MV-4-11 (cell line): ENCODE data around the gene STOML3.
"Not testable (repeated sequence)": the region's sequence is repeated elsewhere in the genome, so short reads cannot be mapped to it uniquely, and the experiment has no call there.

ENCODE experiments used
- DNase-seq: peaks from one replicate; lab custom pipeline; 2025; lab: John Stamatoyannopoulos, UW

Gene STOML3

GRCh38 chr13:38990693-38991092, at the start of gene STOML3:
TSS of gene STOML3 (minus strand) at chr13:38990831. CDS start at chr13:38990721, 110 bp downstream.
- DNase-seq = no peak

DNA sequence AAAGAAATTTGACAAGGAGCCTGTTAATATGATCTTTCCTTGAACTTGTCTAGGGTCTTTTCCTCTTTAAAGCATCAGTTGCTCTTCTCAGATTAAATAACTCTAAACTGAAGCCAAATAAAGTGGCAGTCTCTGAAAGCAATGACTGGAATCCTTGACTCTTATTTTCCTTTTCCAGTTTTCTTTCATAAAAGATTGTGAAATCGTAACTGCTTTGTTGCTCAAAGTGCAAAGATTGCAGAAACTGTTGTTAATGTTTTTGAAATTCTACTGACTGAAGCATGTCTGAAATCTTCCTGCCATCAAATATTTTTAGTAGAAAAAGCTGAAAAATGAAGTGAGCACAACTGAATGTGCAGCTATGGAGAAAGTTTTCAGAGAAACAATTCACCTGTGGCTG, 49.6 kb upstream of the STOML3 start:
- DNase-seq = peak; percentile 26

DNA sequence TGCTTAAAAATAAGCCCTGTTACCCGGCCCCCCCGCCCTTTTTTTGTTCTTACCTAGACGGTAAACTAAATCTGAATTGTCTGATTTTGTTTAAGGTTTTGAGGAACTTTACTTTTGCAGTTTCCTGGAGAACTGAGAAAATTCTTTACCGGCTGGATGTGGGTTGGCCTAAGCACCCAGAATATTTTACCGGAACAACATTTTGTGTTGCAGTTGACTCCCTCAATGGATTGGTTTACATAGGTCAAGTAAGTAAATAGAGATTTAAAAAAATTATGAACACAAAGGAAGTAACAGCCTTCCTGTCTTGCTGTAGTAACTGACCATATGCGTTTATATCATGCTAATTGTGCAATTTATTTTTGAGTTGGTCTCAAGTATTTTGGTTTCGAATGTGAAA, 48.4 kb upstream of the STOML3 start:
- peak; percentile 49 for DNase-seq

GRCh38 chr13:39038569-39039030, 48.0 kb upstream of the STOML3 start:
- DNase-seq = no peak

DNA sequence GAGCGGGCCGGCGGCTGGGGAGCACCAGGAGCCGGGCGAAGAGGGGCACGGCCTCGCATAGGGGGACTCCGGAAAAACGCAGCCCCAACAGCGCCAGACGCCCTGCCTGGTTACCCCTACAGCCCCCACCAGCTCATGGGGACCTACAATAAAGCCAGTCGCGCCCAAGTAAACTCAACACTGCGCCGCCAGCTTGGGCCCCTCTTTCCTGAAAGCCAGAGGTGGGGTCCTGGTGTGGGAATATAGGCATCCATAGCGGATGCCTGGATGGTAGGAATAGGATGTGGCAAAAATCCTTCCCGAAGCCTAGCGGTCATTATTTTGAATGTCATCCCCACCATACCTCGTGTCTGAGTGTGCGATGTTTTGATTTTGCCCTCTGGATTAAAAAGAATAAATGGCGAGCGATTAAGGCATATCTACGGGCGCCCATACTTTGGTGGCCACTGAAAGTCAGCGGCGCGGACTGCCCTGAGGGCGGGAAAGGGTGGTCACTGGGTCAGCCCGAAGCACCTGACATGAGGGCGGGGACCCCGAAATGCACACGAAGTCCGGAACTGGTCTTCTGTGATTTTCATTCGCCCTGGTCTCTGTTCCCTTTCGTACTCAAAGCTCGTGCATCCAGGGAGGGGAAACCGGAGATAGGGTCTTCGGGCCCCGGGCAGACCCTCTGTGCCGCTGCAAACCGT, 47.4 kb upstream of the STOML3 start, which contains the start of the genes NHLRC3 and PROSER1:
NHLRC3 (plus strand) TSS at position 577 of the 689 bp plus-strand sequence. CDS start 184 bp downstream, outside the sequence.
PROSER1 (minus strand) TSS at position 210 of the 689 bp plus-strand sequence. CDS start 847 bp downstream, outside the sequence.
- peak; percentile 79 for DNase-seq

GRCh38 chr13:39037410-39037879, 46.8 kb upstream of the STOML3 start:
- DNase-seq = no peak

DNA sequence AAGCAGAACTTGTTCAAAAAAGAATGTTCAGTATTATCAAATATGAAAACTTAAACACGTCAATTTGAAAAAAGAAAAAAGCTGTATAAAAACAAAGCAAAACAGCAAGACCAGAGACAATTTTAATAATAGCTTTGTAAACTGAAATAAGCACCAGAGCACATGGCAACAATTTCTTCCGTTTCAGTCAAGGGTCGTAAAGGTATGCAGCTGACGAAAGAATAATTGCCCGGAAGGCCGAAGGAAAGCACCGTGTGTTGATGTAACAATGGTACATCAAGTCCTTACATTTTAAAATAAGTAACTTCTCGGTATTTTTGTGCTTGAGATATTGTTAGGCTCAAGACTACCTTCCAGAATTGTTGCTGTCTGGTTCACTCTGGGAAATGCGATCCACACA, 45.6 kb upstream of the STOML3 start:
- DNase-seq = no peak

DNA sequence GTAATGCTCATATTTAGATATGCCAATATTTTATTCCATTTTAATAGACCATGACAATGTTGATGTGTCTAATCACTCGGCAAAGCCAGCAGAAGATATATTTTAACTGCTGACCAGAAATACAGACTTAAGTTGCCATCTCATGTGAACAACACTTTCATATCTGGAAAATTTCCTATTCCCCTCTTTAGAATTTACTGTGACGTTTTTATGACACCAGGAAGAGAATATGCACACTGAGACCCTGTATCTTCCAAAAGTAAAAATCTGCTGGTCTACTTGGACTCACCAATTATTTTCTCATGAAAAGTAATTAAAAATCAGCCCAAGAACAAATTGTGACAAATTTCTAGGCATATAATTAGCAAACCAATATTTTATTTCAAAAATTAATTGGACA, 45.2 kb upstream of the STOML3 start:
- no peak for DNase-seq

- DNase-seq = no peak
Observed at GRCh38 chr13:39035204-39035603, 44.6 kb upstream of the STOML3 start.

GRCh38 chr13:39034085-39034484, 43.5 kb upstream of the STOML3 start:
- no peak for DNase-seq

GRCh38 chr13:39032150-39032549, 41.5 kb upstream of the STOML3 start:
- no peak for DNase-seq

DNA sequence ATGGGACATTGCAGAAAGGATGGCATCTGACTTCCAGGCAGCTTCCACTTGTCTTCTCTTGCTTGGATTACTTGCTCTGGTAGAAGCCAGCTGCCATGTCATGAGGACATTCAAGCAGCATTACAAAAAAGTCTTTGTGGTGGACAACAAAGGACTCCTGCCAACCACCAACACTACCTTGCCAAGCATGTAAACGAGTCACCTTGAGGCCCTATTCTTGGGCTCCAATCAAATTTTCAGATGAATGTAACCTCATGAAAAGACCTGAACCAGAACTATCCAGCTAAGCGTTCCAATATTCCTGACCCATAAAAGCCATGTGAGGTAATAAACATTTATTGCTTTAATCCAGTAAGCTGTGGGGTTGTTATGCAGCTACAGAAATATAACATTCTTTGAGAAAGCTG, 34.8 kb upstream of the STOML3 start:
- no peak for DNase-seq

GRCh38 chr13:39023761-39024160, 33.1 kb upstream of the STOML3 start:
- no peak for DNase-seq

- DNase-seq = no peak
Observed at GRCh38 chr13:39023316-39023715, 32.7 kb upstream of the STOML3 start.

GRCh38 chr13:39020853-39021462, 30.3 kb upstream of the STOML3 start:
- DNase-seq = no peak

DNA sequence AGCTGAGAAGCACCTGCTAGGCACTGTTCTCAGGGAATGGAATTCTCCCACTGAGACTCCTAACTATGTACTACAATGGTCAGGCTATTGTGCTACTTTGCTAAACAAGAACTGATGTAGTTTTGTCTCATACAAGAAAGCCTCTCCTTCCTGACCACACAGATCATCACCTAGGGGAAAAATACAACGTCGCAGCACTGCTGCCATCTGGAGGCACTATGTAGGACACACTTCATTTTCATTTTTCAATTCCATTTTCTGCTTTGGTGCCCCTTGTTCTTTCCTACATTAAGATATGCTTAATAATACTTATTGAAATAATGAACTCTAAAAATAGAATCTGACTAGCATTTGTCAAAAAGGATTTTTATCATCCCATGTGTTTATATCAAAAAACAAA, 26.2 kb upstream of the STOML3 start:
- DNase-seq = peak; percentile 9

DNA sequence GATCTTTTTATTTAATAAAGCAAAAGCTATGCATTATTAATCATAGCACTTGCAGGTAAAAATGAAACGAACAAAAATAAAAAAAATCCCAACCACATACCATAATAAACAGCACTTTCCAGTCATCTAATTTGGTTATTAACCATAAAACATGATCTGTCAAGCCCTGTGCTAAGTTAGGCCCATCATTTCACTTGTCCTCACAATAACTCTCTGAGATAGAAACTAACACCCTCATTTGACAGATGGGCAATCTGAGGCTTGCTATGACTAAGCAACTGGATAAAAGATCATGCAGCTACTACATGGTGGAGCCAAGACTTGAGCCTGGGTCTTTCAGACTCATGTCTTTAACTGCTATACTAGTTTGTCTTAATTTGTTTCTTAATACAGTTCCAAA, 25.5 kb upstream of the STOML3 start:
- DNase-seq = no peak

DNA sequence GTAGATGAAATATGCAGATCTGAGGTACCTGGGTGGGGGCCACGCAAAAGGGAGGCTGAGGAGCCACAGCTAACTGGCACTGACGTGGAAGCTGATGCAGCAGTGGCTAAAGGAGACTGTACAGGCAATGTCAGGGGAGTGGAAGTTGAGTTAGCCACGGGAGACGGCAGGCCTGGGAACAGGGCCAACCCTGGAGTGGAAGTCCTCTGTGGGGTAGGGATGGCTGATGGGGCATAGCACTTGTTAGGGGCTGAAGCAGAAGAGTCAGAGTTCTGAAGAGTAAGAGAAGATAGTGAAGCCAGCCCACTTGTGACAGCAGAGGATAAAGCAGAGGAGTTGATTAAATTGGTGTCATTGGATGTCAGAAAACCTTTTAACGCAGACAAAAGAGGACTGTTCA, 22.8 kb upstream of the STOML3 start:
- no peak for DNase-seq

DNA sequence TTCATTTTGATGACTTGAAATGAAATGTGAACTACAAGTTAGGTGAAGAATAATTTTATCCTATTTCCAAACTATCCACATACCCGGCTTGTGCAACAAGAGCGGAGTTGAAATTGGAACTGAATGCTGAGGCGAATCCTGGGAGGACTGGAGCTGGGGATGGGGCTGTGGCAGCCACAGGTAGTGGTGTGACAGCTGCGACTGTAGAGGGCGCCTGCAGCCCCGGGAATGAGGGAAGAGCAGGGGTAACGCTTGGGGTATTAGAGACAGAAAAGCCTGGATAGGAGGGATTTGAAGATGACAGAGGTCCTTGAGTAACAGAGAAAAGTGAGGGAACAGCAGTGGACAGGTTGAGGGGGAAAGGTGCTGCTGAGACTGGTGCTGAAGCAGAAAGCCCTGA, 22.0 kb upstream of the STOML3 start:
- no peak for DNase-seq

DNA sequence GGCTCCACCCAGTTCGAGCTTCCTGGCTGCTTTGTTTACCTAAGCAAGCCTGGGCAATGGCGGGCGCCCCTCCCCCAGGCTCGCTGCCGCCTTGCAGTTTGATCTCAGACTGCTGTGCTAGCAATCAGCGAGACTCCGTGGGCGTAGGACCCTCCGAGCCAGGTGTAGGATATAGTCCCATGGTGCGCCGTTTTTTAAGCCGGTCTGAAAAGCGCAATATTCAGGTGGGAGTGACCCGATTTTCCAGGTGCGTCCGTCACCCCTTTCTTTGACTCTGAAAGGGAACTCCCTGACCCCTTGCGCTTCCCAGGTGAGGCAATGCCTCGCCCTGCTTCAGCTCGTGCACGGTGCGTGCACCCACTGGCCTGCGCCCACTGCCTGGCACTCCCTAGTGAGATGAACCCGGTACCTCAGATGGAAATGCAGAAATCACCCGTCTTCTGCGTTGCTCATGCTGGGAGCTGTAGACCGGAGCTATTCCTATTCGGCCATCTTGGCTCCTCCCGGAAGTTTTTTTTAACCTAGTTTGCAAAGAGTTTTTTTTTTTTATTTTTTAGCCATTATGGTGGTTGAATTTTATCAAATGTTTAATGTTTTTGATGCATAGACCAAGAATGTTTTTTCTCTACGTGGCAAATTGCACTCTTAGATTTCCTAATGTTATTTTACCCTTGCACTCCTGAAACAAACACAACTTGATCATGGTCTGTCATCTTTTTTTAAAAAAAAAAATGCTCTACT, 15.9 kb upstream of the STOML3 start:
- not testable (repeated sequence) for DNase-seq

GRCh38 chr13:38998739-38999138, 8.1 kb upstream of the STOML3 start:
- DNase-seq = no peak

DNA sequence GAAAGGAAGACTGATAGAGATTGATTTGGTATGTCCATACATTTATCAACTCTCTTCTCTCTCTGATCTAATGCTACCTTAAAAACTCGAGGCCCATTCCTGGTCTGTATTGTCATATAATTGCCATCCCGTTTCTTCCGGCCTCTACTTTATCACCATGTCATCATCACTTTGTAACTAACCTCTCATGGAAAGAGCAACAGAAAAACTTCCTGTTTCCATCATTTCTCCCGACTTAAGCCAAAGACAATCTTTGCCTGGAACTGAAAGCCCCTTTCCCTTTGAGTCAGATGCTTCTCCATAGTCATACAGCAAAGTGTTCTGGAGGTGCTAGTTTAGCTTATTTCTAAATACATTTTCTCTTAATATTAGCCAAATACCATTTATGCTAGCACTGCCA, 2.8 kb upstream of the STOML3 start:
- no peak for DNase-seq

- DNase-seq = no peak
Observed at GRCh38 chr13:38981096-38981495, 9.5 kb downstream of the STOML3 start.
